Fibroblast of lung (primary cell): ENCODE measurements around the gene SLIT3. TPM values are rescaled to one million over a fixed set of nuclear protein-coding genes. Genes with fewer than 3 reads are reported as not detected.

Source experiments
- DNase-seq, 2 donors: peaks; one replicate each; pipeline versions ENCODE4 v3.0.0 to v3.0.0-alpha.2; 2010; ENCODE audit warnings: low read depth in 2 of 2
- H2AFZ ChIP-seq: 2 replicates; pipeline ENCODE4 v1.5.1; 2012; ENCODE audit warnings: low read length, control low read depth, inconsistent platforms
- H3K27ac ChIP-seq: 2 replicates; pipeline ENCODE4 v1.5.1; 2011; ENCODE audit warnings: low read length, control low read depth; ENCODE audit not compliant: insufficient read depth
- H3K27me3 ChIP-seq: 2 replicates; pipeline ENCODE4 v1.5.1; 2011; ENCODE audit warnings: mild to moderate bottlenecking, low read length; ENCODE audit not compliant: control insufficient read depth, insufficient read depth
- H3K36me3 ChIP-seq: 2 replicates; pipeline ENCODE4 v1.5.1; 2011; ENCODE audit warnings: low read length; ENCODE audit not compliant: control insufficient read depth, insufficient read depth
- H3K4me1 ChIP-seq: 2 replicates; pipeline ENCODE4 v1.5.1; 2011; ENCODE audit warnings: low read length; ENCODE audit not compliant: control insufficient read depth, insufficient read depth; ENCODE audit errors: extremely low read depth
- H3K4me2 ChIP-seq: 2 replicates; pipeline ENCODE4 v1.5.1; 2011; ENCODE audit warnings: low read length, control low read depth; ENCODE audit not compliant: insufficient read depth; ENCODE audit errors: extremely low read depth
- H3K4me3 ChIP-seq, 4 experiments: fragments of 200-600 bp in 1 of 4; sonication (generic) in 1 of 4; replicated peaks in 1 of 4; 2 replicates each; pipeline ENCODE4 v1.5.1; 2011 to 2016; ENCODE audit warnings: low read length in 4 of 4, low read depth in 3 of 4, mild to moderate bottlenecking in 3 of 4, control low read depth in 2 of 4, inconsistent platforms in 1 of 4, mixed read lengths in 1 of 4; ENCODE audit not compliant: insufficient read depth in 1 of 4; ENCODE audit errors: control extremely low read depth in 1 of 4
- H3K79me2 ChIP-seq: 2 replicates; pipeline ENCODE4 v1.5.1; 2012; ENCODE audit warnings: mild to moderate bottlenecking, low read length, inconsistent platforms; ENCODE audit not compliant: control insufficient read depth, insufficient read depth
- H3K9ac ChIP-seq: 2 replicates; pipeline ENCODE4 v1.5.1; 2011; ENCODE audit warnings: mild to moderate bottlenecking, low read length, control low read depth; ENCODE audit not compliant: insufficient read depth
- H3K9me3 ChIP-seq: 2 replicates; pipeline ENCODE4 v1.5.1; 2012; ENCODE audit warnings: low read depth, low read length; ENCODE audit not compliant: control insufficient read depth, insufficient read depth
- H4K20me1 ChIP-seq: 2 replicates; pipeline ENCODE4 v1.5.1; 2011; ENCODE audit warnings: low read length; ENCODE audit not compliant: control insufficient read depth, insufficient read depth; ENCODE audit errors: extremely low read depth
- CTCF ChIP-seq, 2 donors: IDR thresholded peaks in 1 of 2; conservative IDR thresholded peaks in 1 of 2; 1 replicate in 1 of 2; 2 replicates in 1 of 2; pipeline ENCODE4 v1.5.1; 2011 to 2012; ENCODE audit warnings: low read length in 2 of 2, control low read depth in 1 of 2, inconsistent platforms in 1 of 2, low read depth in 1 of 2, mild to moderate bottlenecking in 1 of 2
- EZH2 ChIP-seq: IDR thresholded peaks from 2 replicates; pipeline ENCODE4 v1.5.1; 2012; ENCODE audit warnings: low read length, control low read depth, mild to moderate bottlenecking; ENCODE audit errors: missing control alignments
- polyA plus RNA-seq, 2 donors: library from polyadenylated mRNA; depleted of rRNA in 1 of 2; stranded (reverse) in 1 of 2; unstranded in 1 of 2; fragments of >200 nt; gene quantifications; 2 replicates each; pipeline ENCODE4 v1.2.1, GENCODE V29; 2011 to 2012; ENCODE audit warnings: missing spikeins in 1 of 2
- total RNA-seq: library from RNA; depleted of rRNA; stranded (reverse); fragments of >200 nt; gene quantifications from 2 replicates; pipeline ENCODE4 v1.2.1, GENCODE V29; 2014

Gene SLIT3
- total and polyA plus RNA-seq, 2 donors (not counting 1 experiment from before 2014, with no cell fraction given) = 1.6 to 4.6 TPM

GRCh38 chr5:168790002-168790635, 510.8 kb downstream of the SLIT3 start:
- H3K36me3 ChIP-seq = no peaks in the 10 kb centered on the region

GRCh38 chr5:168788786-168789185, 512.2 kb downstream of the SLIT3 start:
- Histone ChIP-seq H3K4me1 (no peaks in the 10 kb centered on the region), H3K9ac (no peak overlapping the region), H3K36me3 (no peaks in the 10 kb centered on the region), H3K4me3 (no peak overlapping the region), H4K20me1 (no peaks in the 10 kb centered on the region), H2AFZ (no peak overlapping the region), H3K79me2 (no peaks in the 10 kb centered on the region), H3K27me3 (no peaks in the 10 kb centered on the region), H3K27ac (no peak overlapping the region), H3K9me3 (no peaks in the 10 kb centered on the region), H3K4me2 (no peak overlapping the region)
- TF ChIP-seq CTCF (conservative IDR thresholded peaks at IDR 0.05 in 1 of 2, IDR thresholded peaks at IDR 0.05 in 1 of 2; ENCODE audit: low read depth in 1 of 2, low read length in 2 of 2) (no peak), EZH2 (no peak)
- DNase-seq = no peak

More at GRCh38 chr5:168790002-168790635, 510.8 kb downstream of the SLIT3 start:
- H3K9ac ChIP-seq = no peak overlapping the region
- H3K27ac ChIP-seq = no peak overlapping the region
- DNase-seq = no peak
- H3K27me3 ChIP-seq = no peaks in the 10 kb centered on the region
- H3K9me3 ChIP-seq = no peaks in the 10 kb centered on the region
- no peak overlapping the region for H3K4me2 ChIP-seq
- no peak overlapping the region for H3K4me3 ChIP-seq
- TF ChIP-seq CTCF (conservative IDR thresholded peaks at IDR 0.05 in 1 of 2, IDR thresholded peaks at IDR 0.05 in 1 of 2; ENCODE audit: low read depth in 1 of 2, low read length in 2 of 2) = no peak
- TF ChIP-seq EZH2 = no peak
- H2AFZ ChIP-seq = no peak overlapping the region
- no peaks in the 10 kb centered on the region for H4K20me1 ChIP-seq
- H3K4me1 ChIP-seq = no peaks in the 10 kb centered on the region
- no peaks in the 10 kb centered on the region for H3K79me2 ChIP-seq

- no peak overlapping the region for H3K27ac ChIP-seq
Measured at GRCh38 chr5:168788107-168788506, 512.8 kb downstream of the SLIT3 start.

More at GRCh38 chr5:168788107-168788506, 512.8 kb downstream of the SLIT3 start:
- Histone ChIP-seq H3K4me1 (no peaks in the 10 kb centered on the region), H2AFZ (no peak overlapping the region), H3K36me3 (no peaks in the 10 kb centered on the region), H3K9ac (no peak overlapping the region), H3K79me2 (no peaks in the 10 kb centered on the region), H3K27me3 (no peaks in the 10 kb centered on the region), H3K4me2 (no peak overlapping the region), H3K4me3 (no peak overlapping the region), H3K9me3 (no peaks in the 10 kb centered on the region), H4K20me1 (no peaks in the 10 kb centered on the region)
- DNase-seq = no peak
- TF ChIP-seq EZH2 (no peak), CTCF (conservative IDR thresholded peaks at IDR 0.05 in 1 of 2, IDR thresholded peaks at IDR 0.05 in 1 of 2; ENCODE audit: low read depth in 1 of 2, low read length in 2 of 2) (no peak)
